PFSK-1 (cell line): ENCODE measurements around the gene MATCAP1.

ENCODE experiments used
- FOXP2 ChIP-seq: optimal IDR thresholded peaks from 2 replicates; pipeline ENCODE3; 2011; ENCODE audit warnings: borderline replicate concordance, control low read depth, inconsistent platforms; ENCODE audit not compliant: insufficient read depth; ENCODE audit errors: extremely low read length, extremely low read depth
- POLR2AphosphoS5 ChIP-seq: IDR thresholded peaks from 2 replicates; pipeline ENCODE4 v1.6.1; 2012; ENCODE audit warnings: low read depth, mild to moderate bottlenecking, control low read depth, low read length, moderate library complexity
- SIN3A ChIP-seq: IDR thresholded peaks from 2 replicates; pipeline ENCODE4 v1.6.1; 2012; ENCODE audit warnings: mild to moderate bottlenecking, low read length, moderate library complexity, borderline replicate concordance; ENCODE audit not compliant: insufficient read depth
- TAF1 ChIP-seq: IDR thresholded peaks from 2 replicates; pipeline ENCODE4 v1.6.1; 2012; ENCODE audit warnings: low read length, control low read depth, borderline replicate concordance; ENCODE audit not compliant: insufficient read depth
- TF ChIP-seq, protein P1 (sequence below), 2 experiments: IDR thresholded peaks; 2 replicates each; pipeline versions ENCODE4 v1.6.1 to v1.8.0; 2011 to 2012; ENCODE audit warnings: low read depth in 2 of 2, low read length in 2 of 2, control low read depth in 1 of 2, inconsistent platforms in 1 of 2, mild to moderate bottlenecking in 1 of 2, moderate library complexity in 1 of 2; ENCODE audit not compliant: insufficient read depth in 1 of 2

MATCAP1 gene

DNA sequence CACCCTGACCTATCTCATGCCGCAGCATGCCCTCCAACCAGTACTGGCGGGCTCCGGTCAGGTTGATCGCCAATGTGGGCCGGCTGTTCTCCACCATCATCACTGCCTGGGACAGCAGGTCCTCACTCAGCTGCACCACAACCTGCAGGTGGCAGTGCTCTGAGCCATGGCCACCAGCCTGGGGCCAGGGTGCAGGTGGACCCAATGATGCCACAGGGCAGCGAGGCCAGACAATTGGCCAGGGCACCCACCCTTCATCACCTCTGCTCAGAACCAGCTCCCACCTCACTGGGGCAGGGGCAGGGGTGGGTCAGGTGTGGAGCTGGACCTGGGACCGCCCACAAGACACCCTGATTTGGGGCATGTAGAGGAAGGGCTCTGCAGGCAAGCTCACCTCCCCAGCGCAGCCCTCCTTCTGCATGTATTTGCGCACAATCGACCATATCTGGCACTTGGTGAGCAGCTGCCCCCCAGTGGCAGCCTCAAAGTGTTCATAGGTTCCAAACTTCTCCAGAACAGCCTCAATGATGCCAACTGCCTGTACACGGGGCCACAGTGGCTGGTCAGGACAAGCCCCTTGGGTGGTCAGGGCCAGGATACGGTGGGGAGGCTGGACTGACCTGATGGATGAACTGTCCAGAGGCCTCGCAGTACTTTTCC is 4.2 kb downstream of the MATCAP1 start:
- TF ChIP-seq, protein P1, sequence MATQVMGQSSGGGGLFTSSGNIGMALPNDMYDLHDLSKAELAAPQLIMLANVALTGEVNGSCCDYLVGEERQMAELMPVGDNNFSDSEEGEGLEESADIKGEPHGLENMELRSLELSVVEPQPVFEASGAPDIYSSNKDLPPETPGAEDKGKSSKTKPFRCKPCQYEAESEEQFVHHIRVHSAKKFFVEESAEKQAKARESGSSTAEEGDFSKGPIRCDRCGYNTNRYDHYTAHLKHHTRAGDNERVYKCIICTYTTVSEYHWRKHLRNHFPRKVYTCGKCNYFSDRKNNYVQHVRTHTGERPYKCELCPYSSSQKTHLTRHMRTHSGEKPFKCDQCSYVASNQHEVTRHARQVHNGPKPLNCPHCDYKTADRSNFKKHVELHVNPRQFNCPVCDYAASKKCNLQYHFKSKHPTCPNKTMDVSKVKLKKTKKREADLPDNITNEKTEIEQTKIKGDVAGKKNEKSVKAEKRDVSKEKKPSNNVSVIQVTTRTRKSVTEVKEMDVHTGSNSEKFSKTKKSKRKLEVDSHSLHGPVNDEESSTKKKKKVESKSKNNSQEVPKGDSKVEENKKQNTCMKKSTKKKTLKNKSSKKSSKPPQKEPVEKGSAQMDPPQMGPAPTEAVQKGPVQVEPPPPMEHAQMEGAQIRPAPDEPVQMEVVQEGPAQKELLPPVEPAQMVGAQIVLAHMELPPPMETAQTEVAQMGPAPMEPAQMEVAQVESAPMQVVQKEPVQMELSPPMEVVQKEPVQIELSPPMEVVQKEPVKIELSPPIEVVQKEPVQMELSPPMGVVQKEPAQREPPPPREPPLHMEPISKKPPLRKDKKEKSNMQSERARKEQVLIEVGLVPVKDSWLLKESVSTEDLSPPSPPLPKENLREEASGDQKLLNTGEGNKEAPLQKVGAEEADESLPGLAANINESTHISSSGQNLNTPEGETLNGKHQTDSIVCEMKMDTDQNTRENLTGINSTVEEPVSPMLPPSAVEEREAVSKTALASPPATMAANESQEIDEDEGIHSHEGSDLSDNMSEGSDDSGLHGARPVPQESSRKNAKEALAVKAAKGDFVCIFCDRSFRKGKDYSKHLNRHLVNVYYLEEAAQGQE (IDR thresholded peaks at IDR 0.05; ENCODE audit: insufficient read depth in 1 of 2, low read depth in 2 of 2, low read length in 2 of 2) = no peak
- no peak for TF ChIP-seq TAF1

DNA sequence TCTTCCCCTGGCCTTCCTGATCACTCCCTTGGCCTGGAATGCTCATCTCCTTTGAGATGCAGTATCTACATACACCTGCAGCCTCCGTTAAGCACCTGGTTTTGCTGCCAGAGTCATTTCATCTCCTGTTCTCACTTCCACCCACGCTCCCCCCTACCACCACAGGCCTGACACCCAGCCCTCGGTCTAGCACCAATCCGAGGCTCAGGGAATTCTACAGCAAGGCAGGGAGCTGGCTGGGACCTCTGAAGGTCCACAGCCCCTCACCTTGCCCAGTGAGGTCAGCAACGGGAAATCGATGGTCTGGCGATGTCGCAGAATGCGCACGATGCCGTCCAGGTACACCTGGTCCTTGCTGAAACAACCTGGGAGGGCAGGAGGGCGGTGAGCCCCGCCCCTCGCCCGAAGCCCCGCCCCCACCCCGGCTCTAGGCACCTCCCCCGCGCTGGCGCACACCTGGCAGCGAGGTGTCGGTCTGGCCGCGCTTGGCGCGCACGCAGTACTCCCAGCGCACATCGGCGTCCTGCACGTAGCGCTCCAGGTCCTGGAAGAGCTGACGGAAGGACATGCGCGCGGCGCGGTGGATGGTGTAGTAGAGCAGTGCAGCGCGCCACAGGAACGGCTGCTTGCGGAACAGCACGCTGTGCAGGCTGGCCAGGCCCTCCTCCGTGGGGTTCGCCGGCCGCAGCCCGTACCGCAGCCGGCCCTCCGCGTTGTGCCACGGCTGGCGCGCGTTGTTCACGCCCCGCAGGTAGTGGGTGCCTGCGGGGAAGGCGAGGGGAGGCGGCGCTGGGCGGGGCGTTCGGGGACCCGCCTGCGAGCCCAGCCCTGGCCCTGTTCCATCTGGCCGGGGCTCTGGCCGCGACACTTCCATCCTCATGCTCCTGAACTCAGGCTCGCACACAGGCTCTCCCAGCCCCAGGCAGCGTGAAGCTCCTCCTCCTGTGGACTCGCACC is 5.7 kb downstream of the MATCAP1 start:
- TF ChIP-seq TAF1 (no peak), SIN3A (no peak), POLR2AphosphoS5 (no peak), FOXP2 (no peak)
- TF ChIP-seq, protein P1 (IDR thresholded peaks at IDR 0.05; ENCODE audit: insufficient read depth in 1 of 2, low read depth in 2 of 2, low read length in 2 of 2) = no peak

DNA sequence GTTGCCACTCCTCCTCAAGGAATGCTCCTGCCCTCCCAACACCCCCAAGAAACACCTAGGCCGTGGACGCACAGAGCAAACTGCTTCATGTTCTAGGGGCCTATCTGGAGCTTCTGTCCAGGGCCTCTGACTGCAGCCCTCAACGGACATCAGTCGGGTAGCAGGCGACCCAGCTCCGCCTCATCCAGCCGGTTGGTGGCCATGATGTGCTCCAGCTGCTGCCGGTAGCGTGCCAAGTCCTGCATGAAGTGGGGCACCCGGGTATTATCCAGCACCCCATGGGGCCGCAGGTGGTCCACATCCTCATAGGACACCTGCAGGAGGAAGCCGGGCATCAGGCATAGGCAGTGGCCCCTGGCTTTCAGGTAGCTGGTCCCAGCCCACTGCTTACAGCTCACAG is 7.1 kb downstream of the MATCAP1 start:
- no peak for TF ChIP-seq POLR2AphosphoS5
- TF ChIP-seq SIN3A = no peak
- TF ChIP-seq, protein P1 (IDR thresholded peaks at IDR 0.05; ENCODE audit: insufficient read depth in 1 of 2, low read depth in 2 of 2, low read length in 2 of 2) = no peak
- no peak for TF ChIP-seq TAF1
- TF ChIP-seq FOXP2 = no peak

DNA sequence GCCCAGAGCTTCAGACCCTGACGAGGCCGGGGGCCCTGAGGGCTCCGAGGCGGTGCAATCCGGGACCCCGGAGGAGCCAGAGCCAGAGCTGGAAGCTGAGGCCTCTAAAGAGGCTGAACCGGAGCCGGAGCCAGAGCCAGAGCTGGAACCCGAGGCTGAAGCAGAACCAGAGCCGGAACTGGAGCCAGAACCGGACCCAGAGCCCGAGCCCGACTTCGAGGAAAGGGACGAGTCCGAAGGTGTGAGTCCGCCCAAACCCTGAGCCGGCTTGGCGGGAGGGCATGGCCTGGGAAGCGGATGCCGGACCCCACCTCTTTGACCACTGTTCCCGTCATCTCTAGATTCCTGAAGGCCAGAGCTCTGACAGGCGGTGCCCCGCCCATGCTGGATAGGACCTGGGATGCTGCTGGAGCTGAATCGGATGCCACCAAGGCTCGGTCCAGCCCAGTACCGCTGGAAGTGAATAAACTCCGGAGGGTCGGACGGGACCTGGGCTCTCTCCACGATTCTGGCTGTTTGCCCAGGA is 9.0 kb downstream of the MATCAP1 start:
- TF ChIP-seq TAF1 (no peak), FOXP2 (no peak), SIN3A (no peak), POLR2AphosphoS5 (no peak; the same call in 1 of the 2 replicates)
- TF ChIP-seq, protein P1 (IDR thresholded peaks at IDR 0.05; ENCODE audit: insufficient read depth in 1 of 2, low read depth in 2 of 2, low read length in 2 of 2) = no peak
